Spleen (tissue), 11 donors: ENCODE data around the gene SMC6. TPM values are rescaled to one million over a fixed set of nuclear protein-coding genes. Genes with fewer than 3 reads are reported as not detected.

Source experiments
- DNase-seq: peaks from one replicate; pipeline ENCODE4 v3.0.0-alpha.2; 2020
- H3K27ac ChIP-seq, 8 donors: fragments of 200-600 bp; sonication (generic) in 7 of 8; 1 replicate in 4 of 8; 2 replicates in 4 of 8; pipeline versions ENCODE4 v1.5.0 to v1.8.0; 2016 to 2021; ENCODE audit warnings: inconsistent platforms in 4 of 8, mild to moderate bottlenecking in 4 of 8, moderate library complexity in 1 of 8
- H3K27me3 ChIP-seq, 7 donors: fragments of 200-600 bp; sonication (generic) in 6 of 7; replicated peaks in 1 of 7; 1 replicate in 4 of 7; 2 replicates in 3 of 7; pipeline versions ENCODE4 v1.5.0 to v1.8.0; 2016 to 2021; ENCODE audit warnings: inconsistent platforms in 3 of 7, mild to moderate bottlenecking in 1 of 7
- H3K36me3 ChIP-seq, 6 donors: fragments of 200-600 bp; sonication (generic) in 5 of 6; 1 replicate in 4 of 6; 2 replicates in 2 of 6; pipeline versions ENCODE4 v1.5.0 to v1.8.0; 2016 to 2021; ENCODE audit warnings: inconsistent platforms in 2 of 6
- H3K4me1 ChIP-seq, 6 donors: fragments of 200-600 bp; sonication (generic) in 5 of 6; 1 replicate in 3 of 6; 2 replicates in 3 of 6; pipeline versions ENCODE4 v1.5.0 to v1.8.0; 2016 to 2021; ENCODE audit warnings: inconsistent platforms in 3 of 6
- H3K4me3 ChIP-seq, 8 donors: fragments of 200-600 bp; sonication (generic) in 7 of 8; 1 replicate in 4 of 8; 2 replicates in 4 of 8; pipeline versions ENCODE4 v1.5.0 to v1.8.0; 2016 to 2021; ENCODE audit warnings: inconsistent platforms in 4 of 8, mild to moderate bottlenecking in 4 of 8, moderate library complexity in 2 of 8
- H3K9me3 ChIP-seq, 8 donors: fragments of 200-600 bp; sonication (generic) in 7 of 8; 1 replicate in 4 of 8; 2 replicates in 4 of 8; pipeline versions ENCODE4 v1.5.0 to v1.8.0; 2016 to 2021; ENCODE audit warnings: inconsistent platforms in 4 of 8
- POLR2A ChIP-seq, 3 donors: fragments of 450-650 bp; IDR thresholded peaks; one replicate each; pipeline ENCODE4 v1.5.1; 2017; ENCODE audit warnings: antibody characterized with exemption in 3 of 3, mild to moderate bottlenecking in 1 of 3
- POLR2AphosphoS5 ChIP-seq, 3 donors: sonication (generic); formaldehyde crosslinking; IDR thresholded peaks; one replicate each; pipeline ENCODE4 v1.5.1; 2017; ENCODE audit warnings: antibody characterized with exemption in 3 of 3
- WGBS, 5 donors: extraction: QIAGEN DNeasy Blood & Tissue Kit in 3 of 5; methylation state at CpG; one replicate each; pipeline versions ENCODE4 v1.1.5 to v1.1.7; 2013 to 2018; 5-methylcytosine and 5-hydroxymethylcytosine counted together
- intact Hi-C: fragments of 100-400 bp; cut with DNase I; formaldehyde crosslinking; loops from one replicate; pipeline ENCODE4 v1.15.0; 2023; ENCODE audit warnings: low total_unique reads
- polyA plus RNA-seq, 3 donors: library from polyadenylated mRNA; stranded (reverse); fragments of 200-250 nt; gene quantifications; one replicate each; pipeline ENCODE4 v1.2.1, GENCODE V29; 2013
- total RNA-seq, 7 donors: library from RNA; depleted of rRNA in 3 of 7; stranded (reverse); fragments of >200 nt in 3 of 7; fragmentation: NEBNext Ultra II Directional in 4 of 7; extraction: Animal tissue kit (Norgen Biotek cat#: 25700) in 4 of 7; gene quantifications; one replicate each; pipeline versions ENCODE4 v1.1.0 to v1.2.1, GENCODE V29; 2016 to 2021
- TF ChIP-seq, protein P1 (sequence below), 11 experiments: fragments of 200-600 bp in 7 of 11; fragments of 450-650 bp in 4 of 11; sonication (generic) in 4 of 11; IDR thresholded peaks in 8 of 11; conservative IDR thresholded peaks in 3 of 11; 1 replicate in 7 of 11; 2 replicates in 4 of 11; pipeline versions ENCODE4 v1.4.0 to v1.8.0; 2016 to 2021; ENCODE audit warnings: antibody characterized with exemption in 11 of 11, inconsistent platforms in 4 of 11, mild to moderate bottlenecking in 1 of 11
- donor health status: healthy with polysubstance abuse.
- donor health status: DM: no; HTN: no; CAD: no; lungs with moderate emphysema.
- donor health status: DM: no; HTN: no; CAD: no.
- donor health status: Bipolar disorder and iron deficiency.
- donor health status: healthy.
- donor health status: DM: no; HTN: no; CAD: no.
- donor health status: DM: yes; HTN: yes; CAD: no.

SMC6 gene
- total and polyA plus RNA-seq, 10 donors: 17.6 to 44.8 (median 29.0) TPM

DNA sequence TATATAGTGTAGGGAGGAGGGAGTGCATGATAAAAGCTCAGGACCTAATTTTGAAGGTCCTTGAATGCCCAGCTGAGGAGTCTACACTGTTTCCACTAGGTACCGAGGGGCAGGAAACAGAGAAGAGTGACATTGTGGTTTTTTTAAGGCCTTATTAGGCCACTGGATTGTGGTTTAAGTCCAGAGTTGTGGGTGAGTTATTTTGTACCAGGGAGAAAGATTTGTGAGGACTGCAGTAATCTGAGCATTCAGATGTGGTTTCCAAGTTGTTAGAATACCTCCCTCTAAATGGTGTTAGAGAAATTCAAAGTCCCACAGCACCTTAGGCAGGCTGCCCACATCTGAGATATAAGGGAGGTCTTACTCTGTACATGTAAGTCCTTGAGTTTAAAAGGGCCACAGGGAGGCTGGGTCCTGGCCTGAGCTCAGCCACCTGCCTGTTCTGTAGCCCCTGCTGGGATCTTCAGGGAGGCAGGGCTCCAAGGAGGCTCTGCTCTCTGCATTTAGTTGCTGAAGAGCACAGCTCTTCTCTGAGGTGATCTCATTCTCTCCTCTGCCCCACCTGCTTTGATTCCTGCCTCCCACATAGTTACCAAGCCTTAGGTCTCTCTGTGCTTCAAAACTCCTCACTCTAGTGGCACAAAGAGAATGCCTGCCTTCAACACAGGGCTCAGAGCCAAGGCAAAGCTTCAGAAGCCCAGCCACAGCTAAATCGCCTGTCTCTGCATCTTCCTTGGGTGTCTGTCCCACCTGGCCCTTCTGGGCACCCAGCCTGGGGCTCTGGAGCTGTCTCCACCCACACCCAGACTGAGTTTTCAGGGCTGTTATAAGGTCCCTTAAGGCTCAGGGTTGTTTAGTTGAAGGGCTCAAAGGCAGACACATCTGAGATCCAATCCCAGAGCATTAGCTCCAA lies 125.0 kb downstream of the SMC6 start:
- DNase-seq: no peak
- Histone ChIP-seq H3K9me3 (peaks cover 0 to 12% (median 0%) of the 10 kb centered on the region in 8 donors), H3K27ac (no peak overlapping the region), H3K36me3 (no peaks in the 10 kb centered on the region), H3K4me3 (no peak overlapping the region), H3K4me1 (no peaks in the 10 kb centered on the region), H3K27me3 (no peaks in the 10 kb centered on the region)
- no peak for TF ChIP-seq POLR2AphosphoS5 (IDR thresholded peaks at IDR 0.05)
- no peak for TF ChIP-seq POLR2A (IDR thresholded peaks at IDR 0.05)
- TF ChIP-seq, protein P1, sequence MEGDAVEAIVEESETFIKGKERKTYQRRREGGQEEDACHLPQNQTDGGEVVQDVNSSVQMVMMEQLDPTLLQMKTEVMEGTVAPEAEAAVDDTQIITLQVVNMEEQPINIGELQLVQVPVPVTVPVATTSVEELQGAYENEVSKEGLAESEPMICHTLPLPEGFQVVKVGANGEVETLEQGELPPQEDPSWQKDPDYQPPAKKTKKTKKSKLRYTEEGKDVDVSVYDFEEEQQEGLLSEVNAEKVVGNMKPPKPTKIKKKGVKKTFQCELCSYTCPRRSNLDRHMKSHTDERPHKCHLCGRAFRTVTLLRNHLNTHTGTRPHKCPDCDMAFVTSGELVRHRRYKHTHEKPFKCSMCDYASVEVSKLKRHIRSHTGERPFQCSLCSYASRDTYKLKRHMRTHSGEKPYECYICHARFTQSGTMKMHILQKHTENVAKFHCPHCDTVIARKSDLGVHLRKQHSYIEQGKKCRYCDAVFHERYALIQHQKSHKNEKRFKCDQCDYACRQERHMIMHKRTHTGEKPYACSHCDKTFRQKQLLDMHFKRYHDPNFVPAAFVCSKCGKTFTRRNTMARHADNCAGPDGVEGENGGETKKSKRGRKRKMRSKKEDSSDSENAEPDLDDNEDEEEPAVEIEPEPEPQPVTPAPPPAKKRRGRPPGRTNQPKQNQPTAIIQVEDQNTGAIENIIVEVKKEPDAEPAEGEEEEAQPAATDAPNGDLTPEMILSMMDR (IDR thresholded peaks at IDR 0.05 in 8 of 11, conservative IDR thresholded peaks at IDR 0.05 in 3 of 11): no peak
- 38 to 58% (median 42%) methylated on average over 2 of the region's 2 CpGs for WGBS, 5 donors
- intact Hi-C loops: no loop called here

DNA sequence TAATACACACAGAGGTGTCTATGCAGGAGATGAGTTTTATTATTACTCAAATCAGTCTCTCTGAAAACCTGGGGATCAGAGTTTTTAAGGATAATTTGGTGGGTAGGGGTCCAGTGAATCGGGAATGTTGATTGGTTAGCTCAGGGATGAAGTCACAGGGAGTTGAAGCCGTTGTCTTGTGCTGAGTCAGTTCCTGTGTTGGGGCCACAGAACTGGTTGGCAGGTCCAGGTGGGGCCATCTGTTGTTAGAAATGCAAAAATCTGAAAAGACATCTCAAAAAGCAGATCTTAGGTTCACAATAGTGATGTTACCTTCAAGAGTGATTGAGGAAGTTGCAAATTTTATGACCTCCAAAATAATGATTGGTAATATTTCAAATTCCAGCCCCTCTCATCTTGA lies 126.2 kb downstream of the SMC6 start:
- H3K4me3 ChIP-seq: no peak overlapping the region
- no peak for DNase-seq
- H3K9me3 ChIP-seq: peaks cover 0 to 12% (median 0%) of the 10 kb centered on the region in 8 donors
- H3K27ac ChIP-seq: no peak overlapping the region
- 42 to 47% (median 43%) methylated on average over 2 of the region's 2 CpGs for WGBS, 5 donors
- intact Hi-C loops: no loop called here
- no peaks in the 10 kb centered on the region for H3K4me1 ChIP-seq
- TF ChIP-seq, protein P1 (IDR thresholded peaks at IDR 0.05 in 8 of 11, conservative IDR thresholded peaks at IDR 0.05 in 3 of 11): no peak
- TF ChIP-seq POLR2A (IDR thresholded peaks at IDR 0.05) (no peak), POLR2AphosphoS5 (IDR thresholded peaks at IDR 0.05) (no peak)
- H3K36me3 ChIP-seq: no peaks in the 10 kb centered on the region
- H3K27me3 ChIP-seq: no peaks in the 10 kb centered on the region

DNA sequence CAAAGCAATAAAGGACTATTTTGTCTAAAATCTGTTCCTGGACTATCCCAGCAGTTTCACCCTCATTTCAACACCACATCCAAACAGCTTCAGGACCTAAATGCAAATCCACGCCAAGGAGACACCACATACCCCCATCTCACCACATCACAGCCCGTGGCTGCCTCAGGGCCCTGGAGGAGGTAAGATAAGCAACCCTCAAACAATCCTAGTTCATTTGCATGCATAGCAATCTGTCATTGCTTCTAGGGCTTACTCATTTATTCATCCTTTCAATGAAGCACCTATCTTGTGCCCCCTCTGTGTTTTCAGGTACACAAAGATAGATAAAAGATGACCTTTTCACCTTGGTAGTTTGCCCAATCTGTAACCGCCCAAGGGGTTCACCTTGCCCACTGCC lies 126.6 kb downstream of the SMC6 start:
- intact Hi-C loops: no loop called here
- TF ChIP-seq POLR2AphosphoS5 (IDR thresholded peaks at IDR 0.05) (no peak), POLR2A (IDR thresholded peaks at IDR 0.05) (no peak)
- TF ChIP-seq, protein P1 (IDR thresholded peaks at IDR 0.05 in 8 of 11, conservative IDR thresholded peaks at IDR 0.05 in 3 of 11): no peak
- H3K27ac ChIP-seq: no peak overlapping the region

DNA sequence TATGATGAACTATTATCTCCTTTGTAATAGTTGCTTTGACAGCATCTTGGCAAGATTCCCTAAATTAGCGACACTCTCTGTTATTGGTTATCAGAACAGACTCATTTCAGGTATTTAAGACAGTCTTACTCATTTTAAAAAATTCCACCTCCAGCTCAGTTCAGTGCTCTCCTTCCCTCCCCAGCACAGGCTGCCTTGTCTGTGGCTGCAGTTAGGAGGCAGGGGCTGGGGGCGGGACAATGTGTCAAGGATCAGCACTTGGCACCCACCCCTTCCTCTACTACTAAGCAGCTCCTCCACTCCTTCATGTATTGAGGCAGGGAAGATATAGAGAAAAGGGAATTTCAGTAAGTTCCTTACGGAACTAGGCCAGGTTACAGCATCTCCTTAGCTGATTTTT lies 128.2 kb downstream of the SMC6 start:
- H3K9me3 ChIP-seq: peaks cover 0 to 12% (median 0%) of the 10 kb centered on the region in 8 donors
- H3K27me3 ChIP-seq: peaks cover 0 to 8% (median 0%) of the 10 kb centered on the region in 7 donors
- no peaks in the 10 kb centered on the region for H3K4me1 ChIP-seq
- intact Hi-C loops: no loop called here
- TF ChIP-seq POLR2AphosphoS5 (IDR thresholded peaks at IDR 0.05) (no peak), POLR2A (IDR thresholded peaks at IDR 0.05) (no peak)
- TF ChIP-seq, protein P1 (IDR thresholded peaks at IDR 0.05 in 8 of 11, conservative IDR thresholded peaks at IDR 0.05 in 3 of 11): no peak
- DNase-seq: no peak
- H3K36me3 ChIP-seq: no peaks in the 10 kb centered on the region
- WGBS, 5 donors: 81 to 93% (median 92%) methylated on average over 3 of the region's 3 CpGs
- no peak overlapping the region for H3K4me3 ChIP-seq
- no peak overlapping the region for H3K27ac ChIP-seq

More for the DNA sequence above, 126.6 kb downstream of the SMC6 start:
- no peaks in the 10 kb centered on the region for H3K36me3 ChIP-seq
- WGBS, 5 donors: 62 to 73% (median 70%) methylated on average over 3 of the region's 3 CpGs
- no peak for DNase-seq
- H3K27me3 ChIP-seq: peaks cover 0 to 2% (median 0%) of the 10 kb centered on the region in 7 donors
- H3K9me3 ChIP-seq: peaks cover 0 to 12% (median 0%) of the 10 kb centered on the region in 8 donors
- H3K4me1 ChIP-seq: no peaks in the 10 kb centered on the region
- H3K4me3 ChIP-seq: no peak overlapping the region
